ENCODE results near the gene ATF7IP. TPM values are rescaled to one million over a fixed set of nuclear protein-coding genes. Genes with fewer than 3 reads are reported as not detected.
"Not testable (repeated sequence)": the region's sequence is repeated elsewhere in the genome, so short reads cannot be mapped to it uniquely, and the experiment has no call there.

The ATF7IP gene, protein sequence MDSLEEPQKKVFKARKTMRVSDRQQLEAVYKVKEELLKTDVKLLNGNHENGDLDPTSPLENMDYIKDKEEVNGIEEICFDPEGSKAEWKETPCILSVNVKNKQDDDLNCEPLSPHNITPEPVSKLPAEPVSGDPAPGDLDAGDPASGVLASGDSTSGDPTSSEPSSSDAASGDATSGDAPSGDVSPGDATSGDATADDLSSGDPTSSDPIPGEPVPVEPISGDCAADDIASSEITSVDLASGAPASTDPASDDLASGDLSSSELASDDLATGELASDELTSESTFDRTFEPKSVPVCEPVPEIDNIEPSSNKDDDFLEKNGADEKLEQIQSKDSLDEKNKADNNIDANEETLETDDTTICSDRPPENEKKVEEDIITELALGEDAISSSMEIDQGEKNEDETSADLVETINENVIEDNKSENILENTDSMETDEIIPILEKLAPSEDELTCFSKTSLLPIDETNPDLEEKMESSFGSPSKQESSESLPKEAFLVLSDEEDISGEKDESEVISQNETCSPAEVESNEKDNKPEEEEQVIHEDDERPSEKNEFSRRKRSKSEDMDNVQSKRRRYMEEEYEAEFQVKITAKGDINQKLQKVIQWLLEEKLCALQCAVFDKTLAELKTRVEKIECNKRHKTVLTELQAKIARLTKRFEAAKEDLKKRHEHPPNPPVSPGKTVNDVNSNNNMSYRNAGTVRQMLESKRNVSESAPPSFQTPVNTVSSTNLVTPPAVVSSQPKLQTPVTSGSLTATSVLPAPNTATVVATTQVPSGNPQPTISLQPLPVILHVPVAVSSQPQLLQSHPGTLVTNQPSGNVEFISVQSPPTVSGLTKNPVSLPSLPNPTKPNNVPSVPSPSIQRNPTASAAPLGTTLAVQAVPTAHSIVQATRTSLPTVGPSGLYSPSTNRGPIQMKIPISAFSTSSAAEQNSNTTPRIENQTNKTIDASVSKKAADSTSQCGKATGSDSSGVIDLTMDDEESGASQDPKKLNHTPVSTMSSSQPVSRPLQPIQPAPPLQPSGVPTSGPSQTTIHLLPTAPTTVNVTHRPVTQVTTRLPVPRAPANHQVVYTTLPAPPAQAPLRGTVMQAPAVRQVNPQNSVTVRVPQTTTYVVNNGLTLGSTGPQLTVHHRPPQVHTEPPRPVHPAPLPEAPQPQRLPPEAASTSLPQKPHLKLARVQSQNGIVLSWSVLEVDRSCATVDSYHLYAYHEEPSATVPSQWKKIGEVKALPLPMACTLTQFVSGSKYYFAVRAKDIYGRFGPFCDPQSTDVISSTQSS
- polyA plus RNA-seq (ENCODE audit: insufficient read length in 4 of 4), result 10 to 100 TPM; 47.8 to 65.8 (median 62.6) TPM

DNA sequence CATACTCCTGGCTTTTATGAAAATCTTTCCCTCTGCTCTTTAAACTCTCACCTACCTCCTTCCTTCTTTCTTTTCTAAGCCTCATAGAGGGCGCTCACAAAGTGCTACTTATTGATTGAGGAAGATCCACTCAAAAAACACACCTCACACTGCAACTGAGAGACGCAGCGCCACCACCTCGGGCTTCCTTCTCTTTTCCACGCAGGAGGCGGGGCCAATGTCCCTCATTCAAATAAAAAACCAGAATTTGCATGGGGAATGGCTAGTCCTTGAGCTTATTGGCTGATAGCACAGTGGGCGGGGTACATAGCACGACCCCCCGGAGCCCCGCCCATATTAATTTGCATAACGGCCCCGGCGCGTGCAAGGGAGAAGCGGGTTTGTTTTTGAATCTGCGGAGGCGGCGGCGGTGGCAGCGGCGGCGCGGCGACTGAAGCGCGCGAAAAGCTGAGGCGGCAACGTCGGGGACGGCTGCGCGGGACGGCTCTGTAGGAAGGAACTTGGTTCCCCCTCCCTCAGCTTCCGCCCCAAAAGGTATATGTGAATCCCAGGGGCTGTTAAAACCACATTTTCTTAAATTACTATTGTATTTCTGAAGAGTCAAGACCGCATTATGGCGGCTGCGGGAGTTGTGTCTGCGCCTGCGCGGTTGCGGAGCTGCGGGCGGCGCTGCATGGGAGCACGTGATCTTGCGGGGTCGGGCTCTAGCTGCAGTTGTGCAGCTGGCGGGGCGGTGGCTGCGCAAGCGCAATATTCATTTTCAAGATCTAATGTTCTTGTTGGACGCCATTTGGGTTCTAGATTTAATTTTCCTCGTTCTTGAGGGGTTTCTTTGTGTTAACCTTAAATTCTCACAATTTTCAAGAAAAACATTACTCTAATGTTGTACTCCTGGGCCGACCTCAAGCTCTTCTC lies at the start of gene ATF7IP:
Gene ATF7IP (plus strand): TSS at position 389 of the 915 bp plus-strand sequence. CDS start 58,234 bp downstream, outside the sequence.
- peak; percentile 89 to 95 (median 93) for DNase-seq (ENCODE audit: low read depth in 4 of 4, low spot score in 3 of 4)

DNA sequence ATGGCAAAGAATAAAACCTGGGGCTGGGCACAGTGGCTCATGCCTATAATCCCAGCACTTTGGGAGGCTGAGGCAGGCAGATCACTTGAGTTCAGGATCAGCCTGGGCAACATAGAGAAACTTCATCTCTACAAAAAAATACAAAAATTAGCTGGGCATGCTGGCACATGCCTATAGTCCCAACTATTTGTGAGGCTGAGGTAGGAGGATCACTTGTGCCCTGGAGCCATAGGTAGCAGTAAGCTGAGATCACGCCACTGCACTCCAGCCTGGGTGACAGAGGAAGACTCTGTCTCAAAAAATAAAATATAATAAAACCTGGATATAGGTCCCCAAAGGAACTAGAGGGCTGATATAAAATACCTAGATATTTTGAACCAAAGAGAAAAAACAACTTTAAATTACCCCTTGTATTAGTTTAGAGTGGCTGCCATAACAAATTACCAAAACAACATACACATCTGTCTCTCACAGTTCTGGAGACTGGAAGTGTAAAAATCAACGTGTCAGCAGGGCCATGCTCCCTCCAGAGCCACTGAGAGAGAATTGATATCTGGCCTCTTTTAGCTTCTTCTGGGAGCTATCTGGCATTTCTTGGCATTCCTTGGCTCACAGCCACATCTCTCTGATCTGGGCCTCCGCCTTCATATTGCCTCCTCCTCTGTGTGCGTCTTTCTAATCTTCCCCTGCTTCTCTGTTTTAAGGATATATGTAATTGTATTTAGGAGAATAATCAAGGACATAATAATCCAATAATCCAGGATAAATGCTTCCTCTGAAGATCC lies 47.9 kb upstream of the ATF7IP start:
- DNase-seq (ENCODE audit: low read depth in 4 of 4, low spot score in 3 of 4), result no peak

DNA sequence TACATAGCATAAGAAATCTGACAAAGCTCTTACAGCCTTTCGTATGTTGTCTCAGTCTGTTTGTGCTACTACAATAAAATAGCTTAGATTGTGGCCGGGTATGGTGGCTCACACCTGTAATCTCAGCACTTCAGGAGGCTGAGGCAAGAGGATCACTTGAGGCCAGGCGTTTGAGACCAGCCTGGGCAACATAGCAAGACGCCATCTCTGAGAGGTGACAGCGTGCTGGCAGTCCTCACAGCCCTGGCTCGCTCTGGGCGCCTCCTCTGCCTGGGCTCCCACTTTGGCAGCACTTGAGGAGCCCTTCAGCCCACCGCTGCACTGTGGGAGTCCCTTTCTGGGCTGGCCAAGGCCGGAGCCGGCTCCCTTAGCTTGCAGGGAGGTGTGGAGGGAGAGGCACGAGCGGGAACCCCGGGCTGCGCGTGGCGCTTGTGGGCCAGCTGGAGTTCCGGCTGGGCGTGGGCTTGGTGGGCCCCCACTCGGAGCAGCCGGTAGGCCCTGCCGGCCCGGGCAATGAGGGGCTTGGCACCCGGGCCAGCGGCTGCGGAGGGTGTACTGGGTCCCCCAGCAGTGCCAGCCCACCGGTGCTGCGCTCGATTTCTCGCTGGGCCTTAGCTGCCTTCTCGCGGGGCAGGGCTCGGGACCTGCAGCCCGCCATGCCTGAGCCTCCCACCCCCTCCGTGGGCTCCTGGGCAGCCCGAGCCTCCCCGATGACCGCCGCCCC lies 45.6 kb upstream of the ATF7IP start:
- not testable (repeated sequence) for DNase-seq (ENCODE audit: low read depth in 4 of 4, low spot score in 3 of 4)

DNA sequence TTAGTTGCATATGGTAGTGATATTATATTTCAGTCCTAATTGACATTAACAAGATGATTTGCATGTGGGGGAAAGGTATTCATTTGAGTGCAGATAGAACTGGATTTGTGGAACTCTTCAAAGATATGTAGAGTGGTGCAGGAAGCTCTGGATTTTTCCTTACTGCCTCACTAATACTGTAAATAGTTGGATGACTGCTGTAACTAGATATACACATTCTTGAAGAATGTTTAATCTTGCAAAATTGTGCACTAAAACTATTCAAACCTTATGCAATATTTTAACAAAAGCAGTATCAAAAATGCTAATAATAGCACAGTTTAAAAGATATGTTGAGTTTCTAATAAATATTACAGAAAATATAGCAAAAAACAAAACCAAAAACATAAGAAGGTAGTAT lies 43.1 kb upstream of the ATF7IP start:
- DNase-seq (ENCODE audit: low read depth in 4 of 4, low spot score in 3 of 4), result no peak

DNA sequence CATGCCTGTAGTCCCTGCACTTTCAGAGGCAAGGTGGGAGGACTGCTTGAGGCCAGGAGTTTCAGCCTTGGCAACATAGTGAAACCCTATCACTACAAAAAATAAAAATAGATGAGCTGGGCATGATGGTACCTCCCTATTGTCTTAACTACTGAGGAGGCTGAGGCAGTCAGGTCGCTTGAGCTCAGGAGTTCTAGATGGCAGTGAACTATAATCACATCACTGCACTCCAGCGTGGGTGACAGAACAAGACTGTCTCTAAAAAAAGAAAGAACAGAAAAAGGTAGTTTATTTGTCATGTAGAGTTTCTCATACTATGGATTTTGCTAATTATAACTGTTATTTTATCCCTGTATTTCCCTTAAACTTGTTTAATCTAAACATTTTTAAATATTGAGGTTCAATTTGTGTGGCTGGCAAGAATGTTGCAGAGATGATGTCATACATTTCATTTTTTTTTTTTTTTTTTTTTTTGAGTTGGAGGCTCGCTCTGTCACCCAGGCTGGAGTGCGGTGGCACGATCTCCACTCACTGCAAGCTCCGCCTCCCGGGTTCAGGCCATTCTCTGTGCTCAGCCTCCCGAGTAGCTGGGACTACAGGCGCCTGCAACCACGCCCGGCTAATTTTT lies 39.7 kb upstream of the ATF7IP start:
- no peak for DNase-seq (ENCODE audit: low read depth in 4 of 4, low spot score in 3 of 4)

DNA sequence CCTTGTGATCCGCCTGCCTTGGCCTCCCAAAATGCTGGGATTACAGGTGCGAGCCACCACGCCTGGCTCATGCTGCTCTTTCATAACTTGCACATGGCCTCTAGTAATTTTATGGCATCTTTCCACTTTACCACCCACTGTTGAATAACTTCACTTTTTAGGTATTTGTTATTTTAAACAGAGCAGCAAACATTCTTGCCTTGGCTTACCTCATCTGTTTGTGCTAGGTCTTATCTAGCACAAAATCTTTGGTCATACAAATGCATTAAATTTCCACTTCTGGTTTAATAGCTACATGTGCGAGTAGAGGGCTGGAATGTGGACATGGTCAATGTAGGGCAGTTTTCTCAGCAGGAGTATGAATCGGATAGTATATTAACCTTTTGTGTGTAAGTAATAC lies 38.8 kb upstream of the ATF7IP start:
- no peak for DNase-seq (ENCODE audit: low read depth in 4 of 4, low spot score in 3 of 4)

DNA sequence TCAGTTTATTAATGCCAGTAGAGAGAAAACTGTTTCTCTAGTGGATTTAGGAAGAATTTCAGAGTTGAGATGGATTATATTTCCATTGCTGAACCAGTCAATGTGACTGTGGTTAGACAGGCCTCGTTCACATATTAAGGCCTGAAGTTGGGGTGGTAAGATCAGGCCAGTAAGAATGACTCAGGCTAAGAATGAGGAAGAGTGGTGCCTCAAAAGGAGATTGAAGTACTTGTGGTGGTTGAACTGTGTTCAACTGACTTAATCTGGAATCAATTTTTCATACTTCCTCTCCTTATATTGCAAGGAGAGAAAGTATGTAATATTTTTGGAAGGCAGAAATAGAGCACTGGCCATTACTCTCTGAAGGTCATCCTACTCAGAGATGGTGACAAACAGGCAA lies 37.8 kb upstream of the ATF7IP start:
- no peak for DNase-seq (ENCODE audit: low read depth in 4 of 4, low spot score in 3 of 4)

DNA sequence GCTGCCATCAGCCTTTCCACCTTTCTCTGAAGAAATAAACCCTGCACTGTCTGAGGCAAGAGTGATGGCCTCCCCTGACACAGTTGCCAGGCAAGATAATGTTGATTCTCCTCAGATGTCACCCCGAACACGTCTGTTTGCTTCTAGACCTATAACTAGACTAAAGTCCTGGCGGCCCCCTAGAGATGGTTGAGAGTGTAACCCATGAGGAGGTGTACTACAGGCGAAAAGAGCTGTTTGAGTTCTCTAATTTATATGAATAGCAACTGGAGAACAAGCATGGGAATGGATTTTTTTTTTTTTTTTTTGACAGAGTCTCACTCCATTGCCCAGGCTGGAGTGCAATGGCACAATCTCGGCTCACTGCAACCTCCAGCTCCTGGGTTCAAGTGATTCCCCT lies 33.0 kb upstream of the ATF7IP start:
- no peak for DNase-seq (ENCODE audit: low read depth in 4 of 4, low spot score in 3 of 4)

DNA sequence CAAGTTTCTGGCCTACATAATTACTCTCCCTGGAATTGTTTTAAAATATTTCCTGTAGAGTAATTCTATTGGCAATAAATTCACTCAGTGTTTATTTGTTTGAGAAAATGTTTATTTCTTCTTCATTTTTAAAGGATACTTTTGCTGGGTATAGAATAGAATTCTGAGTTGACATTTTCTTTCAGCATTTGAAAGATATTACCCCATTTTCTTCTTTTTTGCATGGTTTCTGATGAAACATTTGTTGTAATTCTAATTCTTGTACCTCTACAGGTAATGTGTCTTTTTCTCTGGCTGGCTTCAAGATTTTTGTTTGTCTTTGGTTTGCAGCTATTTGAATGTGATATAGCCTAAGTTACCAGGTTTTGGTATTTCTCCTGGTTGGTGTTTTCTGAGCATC lies 25.1 kb upstream of the ATF7IP start:
- no peak for DNase-seq (ENCODE audit: low read depth in 4 of 4, low spot score in 3 of 4)

DNA sequence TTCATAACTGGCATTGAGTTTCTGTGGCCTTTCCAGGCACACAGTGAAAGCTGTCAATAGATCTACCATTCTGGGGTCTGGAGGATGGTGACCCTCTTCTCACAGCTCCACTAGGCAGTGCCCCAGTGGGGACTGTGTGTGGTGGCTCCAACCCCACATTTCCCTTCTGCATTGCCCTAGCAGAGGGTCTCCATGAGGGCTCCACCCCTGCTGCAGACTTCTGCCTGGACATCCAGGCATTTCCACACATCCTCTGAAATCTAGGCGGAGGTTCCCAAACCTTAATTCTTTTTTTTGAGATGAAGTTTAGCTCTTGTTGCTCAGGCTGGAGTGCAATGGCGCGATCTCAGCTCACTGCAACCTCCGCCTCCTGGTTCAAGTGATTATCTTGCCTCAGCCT lies 14.0 kb upstream of the ATF7IP start:
- not testable (repeated sequence) for DNase-seq (ENCODE audit: low read depth in 4 of 4, low spot score in 3 of 4)

DNA sequence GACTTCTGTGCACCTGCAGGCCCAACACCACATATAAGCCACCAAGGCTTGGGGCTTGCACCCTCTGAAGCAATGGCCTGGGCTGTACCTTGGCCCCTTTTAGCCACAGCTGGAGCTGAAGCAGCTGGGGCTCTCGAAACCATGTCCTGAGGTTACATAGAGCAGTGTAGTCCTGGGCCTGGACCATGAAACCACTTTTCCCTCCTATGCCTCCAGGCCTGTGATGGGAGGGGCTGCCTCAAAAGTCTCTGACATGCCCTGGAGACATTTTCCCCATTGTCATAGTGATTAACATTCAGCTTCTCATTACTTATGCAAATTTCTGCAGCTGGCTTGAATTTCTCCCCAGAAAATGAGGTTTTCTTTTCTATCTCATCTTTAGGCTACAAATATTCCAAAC lies 13.4 kb upstream of the ATF7IP start:
- not testable (repeated sequence) for DNase-seq (ENCODE audit: low read depth in 4 of 4, low spot score in 3 of 4)

DNA sequence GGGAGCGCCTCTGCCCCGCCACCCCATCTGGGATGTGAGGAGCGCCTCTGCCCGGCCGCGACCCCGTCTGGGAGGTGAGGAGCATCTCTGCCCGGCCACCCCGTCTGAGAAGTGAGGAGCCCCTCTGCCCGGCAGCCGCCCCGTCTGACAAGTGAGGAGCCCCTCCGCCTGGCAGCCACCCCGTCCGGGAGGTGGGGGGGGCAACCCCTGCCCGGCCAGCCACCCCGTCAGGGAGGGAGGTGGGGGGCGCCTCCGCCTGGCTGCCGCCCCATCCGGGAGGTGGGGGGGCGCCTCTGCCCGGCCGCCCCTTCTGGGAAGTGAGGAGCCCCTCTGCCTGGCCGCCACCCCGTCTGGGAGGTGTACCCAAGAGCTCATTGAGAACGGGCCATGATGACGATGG lies 10.8 kb upstream of the ATF7IP start:
- not testable (repeated sequence) for DNase-seq (ENCODE audit: low read depth in 4 of 4, low spot score in 3 of 4)

DNA sequence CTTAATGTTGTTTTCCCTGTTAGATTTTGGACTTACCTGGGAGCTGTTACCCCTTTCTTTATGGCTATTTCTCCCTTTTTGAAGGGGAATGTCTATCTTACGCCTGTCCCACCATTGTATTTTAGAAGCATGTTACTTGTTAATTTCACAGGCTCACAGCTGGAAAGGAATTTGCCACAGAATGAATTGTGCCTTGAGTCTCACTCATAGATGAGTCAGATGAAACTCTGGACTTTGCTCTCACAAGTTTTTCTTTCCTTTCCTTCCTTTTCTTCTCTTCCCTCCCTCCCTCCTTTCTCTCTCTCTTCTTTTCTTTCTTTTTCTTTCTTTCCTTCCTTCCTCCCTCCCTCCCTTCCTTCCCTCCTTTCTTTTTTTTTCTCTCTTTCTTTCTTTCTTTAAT lies 9.3 kb upstream of the ATF7IP start:
- DNase-seq (ENCODE audit: low read depth in 4 of 4, low spot score in 3 of 4), result no peak

DNA sequence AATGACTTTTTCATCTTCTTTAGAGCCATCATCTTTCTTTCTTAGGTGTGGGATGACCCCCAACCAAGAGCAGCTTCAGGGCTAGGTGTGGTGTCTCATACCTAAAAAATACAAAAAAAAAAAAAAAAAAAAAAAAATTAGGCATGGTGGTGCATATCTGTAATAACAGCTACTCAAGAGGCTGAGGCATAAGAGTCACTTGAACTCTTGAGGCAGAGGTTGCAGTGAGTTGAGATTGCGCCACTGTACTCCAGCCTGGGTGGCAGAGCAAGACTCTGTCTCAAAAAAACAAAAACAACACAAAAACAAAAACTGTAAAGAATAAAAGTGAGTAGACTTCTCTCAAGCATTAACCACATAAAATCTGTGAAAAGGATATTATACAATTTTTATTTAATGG lies 8.0 kb upstream of the ATF7IP start:
- no peak for DNase-seq (ENCODE audit: low read depth in 4 of 4, low spot score in 3 of 4)

DNA sequence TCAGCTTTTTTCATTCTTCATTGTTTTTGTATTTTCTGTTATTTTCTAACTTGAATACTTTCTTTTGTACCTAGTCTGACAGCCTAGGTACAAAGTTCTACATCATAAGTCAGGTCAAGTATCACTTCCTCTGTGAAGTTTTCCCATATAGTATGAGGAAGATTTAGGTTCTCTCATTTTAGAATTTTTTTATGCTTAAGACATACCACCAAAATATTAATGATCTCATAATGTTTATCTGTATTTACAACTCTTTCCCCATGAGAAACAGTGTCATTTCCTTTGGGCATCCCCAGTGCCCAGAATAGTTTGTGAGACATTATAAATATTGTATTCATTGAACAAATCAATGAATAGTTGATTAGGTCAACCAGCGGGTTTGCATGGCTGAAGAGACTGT lies 3.1 kb upstream of the ATF7IP start:
- no peak for DNase-seq (ENCODE audit: low read depth in 4 of 4, low spot score in 3 of 4)

DNA sequence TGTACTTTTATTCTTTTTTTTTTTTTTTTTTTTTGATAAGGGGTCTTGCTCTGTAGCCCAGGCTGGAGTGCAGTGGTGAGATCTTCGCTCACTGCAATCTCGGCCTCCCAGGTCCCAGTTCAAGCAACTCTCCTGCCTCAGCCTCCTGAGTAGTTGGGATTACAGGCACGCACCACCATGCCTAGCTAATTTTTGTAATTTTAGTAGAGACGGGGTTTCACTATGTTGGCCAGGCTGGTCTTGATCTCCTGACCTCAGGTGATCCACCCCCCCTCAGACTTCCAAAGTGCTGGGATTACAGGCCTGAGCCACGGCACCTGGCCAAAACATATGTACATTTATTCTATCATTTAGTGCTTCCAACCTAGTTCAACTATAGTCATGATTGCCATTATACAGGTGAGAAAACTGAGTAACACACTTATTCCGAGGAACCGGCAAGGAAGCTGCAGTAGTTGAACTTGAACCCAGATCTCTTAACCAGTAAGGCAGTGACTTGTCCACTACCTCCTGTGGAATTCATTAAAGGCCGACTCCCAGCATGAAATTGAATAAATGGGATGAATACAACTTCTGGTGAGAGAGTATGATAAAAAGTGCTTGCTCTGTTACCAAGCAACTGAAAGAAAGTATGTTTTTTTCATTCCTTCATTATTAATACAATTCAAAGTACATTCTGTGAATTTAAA lies 755 bp upstream of the ATF7IP start:
- DNase-seq (ENCODE audit: low read depth in 4 of 4, low spot score in 3 of 4), result no peak
